GM18499 (cell line): ENCODE data around the gene GRK2.

Experiments used
- ATAC-seq: cut with Tn5 transposase; IDR thresholded peaks from one replicate; pipeline ENCODE4 v1.9.1; 2021; ENCODE audit warnings: moderate number of reproducible peaks; ENCODE audit not compliant: insufficient read depth, unreplicated experiment

Gene GRK2

DNA sequence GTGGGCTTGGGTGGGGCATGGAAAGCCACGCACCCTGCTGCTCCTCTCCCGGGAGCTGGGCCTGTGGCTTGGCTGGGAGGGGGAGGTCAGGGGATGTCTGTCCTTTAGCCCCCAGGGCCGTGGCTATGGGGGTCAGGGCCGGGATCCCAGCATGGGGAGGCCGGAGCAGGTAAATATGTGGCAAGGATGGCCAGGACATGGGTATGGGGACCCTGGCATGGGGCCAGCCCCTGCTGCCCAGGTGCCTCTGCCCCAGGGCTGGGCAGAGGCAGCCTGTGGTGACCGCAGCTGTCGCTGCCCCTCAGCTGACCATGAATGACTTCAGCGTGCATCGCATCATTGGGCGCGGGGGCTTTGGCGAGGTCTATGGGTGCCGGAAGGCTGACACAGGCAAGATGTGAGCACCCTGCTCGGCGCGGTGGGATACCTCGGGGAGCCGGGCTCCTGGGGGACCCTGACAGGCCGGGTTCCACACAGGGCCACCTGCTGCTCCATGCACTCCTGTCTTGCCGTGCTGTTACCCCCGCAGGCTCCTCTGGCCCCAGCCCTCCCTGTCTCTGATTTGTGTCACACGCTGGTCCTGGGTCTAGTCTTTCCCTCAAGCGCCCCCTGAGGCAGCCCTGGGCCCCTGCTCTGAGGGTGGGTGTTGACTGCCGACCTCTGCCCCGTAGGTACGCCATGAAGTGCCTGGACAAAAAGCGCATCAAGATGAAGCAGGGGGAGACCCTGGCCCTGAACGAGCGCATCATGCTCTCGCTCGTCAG is 14.7 kb downstream of the GRK2 start:
- ATAC-seq = no peak

DNA sequence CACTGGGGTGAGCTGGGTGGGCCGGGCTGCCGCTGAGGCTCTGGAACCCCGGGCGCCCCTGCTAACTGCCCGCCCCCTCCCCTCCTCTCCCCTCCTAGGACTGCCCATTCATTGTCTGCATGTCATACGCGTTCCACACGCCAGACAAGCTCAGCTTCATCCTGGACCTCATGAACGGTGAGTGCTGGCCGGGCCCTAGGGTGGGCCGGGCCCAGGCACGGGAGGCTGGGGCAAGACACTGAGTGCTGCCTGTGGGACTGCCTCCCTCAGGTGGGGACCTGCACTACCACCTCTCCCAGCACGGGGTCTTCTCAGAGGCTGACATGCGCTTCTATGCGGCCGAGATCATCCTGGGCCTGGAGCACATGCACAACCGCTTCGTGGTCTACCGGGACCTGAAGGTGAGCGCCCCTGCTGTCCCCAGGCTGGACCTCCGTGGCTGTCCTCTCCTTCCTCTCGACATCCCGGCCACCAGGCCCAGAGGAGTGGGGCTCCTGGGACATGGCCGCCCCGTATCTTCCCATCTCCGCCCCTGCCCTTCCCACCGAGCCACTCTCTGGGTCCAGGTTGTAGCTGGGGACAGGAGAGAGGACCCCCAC is 15.4 kb downstream of the GRK2 start:
- ATAC-seq = no peak

DNA sequence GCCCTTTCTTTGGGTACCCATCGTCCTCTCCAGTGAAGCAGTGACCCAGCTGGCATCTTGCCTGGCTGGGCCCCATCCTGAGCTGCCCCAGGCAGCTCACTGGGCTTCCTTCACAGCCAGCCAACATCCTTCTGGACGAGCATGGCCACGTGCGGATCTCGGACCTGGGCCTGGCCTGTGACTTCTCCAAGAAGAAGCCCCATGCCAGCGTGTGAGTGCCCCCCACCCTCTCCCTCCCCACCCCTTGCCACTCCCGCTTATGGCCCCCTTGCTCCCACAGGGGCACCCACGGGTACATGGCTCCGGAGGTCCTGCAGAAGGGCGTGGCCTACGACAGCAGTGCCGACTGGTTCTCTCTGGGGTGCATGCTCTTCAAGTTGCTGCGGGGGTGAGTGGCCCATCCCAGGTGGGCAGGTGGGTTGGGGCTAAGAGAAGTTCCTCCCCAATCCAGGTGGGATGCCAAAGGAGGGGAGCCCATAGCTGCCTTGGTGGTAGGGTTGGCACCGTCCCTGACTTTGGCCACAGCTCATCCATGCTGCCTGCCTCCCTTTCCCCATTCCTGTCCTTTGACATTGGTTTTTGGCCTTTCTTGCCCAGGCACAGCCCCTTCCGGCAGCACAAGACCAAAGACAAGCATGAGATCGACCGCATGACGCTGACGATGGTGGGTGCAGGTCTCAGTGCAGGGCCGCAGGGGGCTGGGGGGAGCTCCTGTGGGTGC is 16.0 kb downstream of the GRK2 start:
- ATAC-seq = no peak

DNA sequence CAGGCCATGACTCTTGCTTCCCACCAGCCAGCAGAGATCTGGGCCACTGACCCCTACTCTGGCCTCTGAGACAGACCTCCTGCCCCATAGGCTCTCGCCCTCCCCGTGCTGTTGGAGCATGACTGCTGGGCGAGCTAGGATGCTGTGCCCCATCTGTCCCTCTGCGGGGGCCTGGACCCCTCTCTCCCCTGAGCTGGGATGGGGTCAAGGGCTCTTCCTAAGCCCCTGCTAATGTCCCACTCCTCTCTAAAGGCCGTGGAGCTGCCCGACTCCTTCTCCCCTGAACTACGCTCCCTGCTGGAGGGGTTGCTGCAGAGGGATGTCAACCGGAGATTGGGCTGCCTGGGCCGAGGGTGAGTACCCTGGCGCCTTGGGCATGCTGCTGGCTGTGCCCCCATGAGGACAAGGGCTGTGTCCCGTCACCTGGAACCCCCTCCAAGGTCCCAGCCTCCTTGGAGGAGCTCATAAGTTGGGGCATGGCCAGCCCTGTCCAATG is 16.7 kb downstream of the GRK2 start:
- no peak for ATAC-seq

DNA sequence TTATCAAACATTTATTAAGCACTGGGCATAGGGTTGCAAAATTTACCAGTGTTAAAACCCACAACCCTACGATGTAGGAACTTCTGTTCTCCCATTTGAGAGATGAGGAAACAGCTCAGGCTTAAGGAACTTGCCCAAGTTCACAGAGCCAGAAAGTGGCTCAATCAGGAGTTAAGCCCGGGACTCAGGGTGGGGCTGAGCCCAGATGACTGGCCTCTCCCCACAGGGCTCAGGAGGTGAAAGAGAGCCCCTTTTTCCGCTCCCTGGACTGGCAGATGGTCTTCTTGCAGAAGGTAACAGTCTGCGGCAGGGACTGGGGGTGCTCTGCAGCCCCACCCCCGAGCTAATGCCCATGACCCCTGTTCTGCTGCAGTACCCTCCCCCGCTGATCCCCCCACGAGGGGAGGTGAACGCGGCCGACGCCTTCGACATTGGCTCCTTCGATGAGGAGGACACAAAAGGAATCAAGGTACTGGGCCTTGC is 17.2 kb downstream of the GRK2 start:
- no peak for ATAC-seq

DNA sequence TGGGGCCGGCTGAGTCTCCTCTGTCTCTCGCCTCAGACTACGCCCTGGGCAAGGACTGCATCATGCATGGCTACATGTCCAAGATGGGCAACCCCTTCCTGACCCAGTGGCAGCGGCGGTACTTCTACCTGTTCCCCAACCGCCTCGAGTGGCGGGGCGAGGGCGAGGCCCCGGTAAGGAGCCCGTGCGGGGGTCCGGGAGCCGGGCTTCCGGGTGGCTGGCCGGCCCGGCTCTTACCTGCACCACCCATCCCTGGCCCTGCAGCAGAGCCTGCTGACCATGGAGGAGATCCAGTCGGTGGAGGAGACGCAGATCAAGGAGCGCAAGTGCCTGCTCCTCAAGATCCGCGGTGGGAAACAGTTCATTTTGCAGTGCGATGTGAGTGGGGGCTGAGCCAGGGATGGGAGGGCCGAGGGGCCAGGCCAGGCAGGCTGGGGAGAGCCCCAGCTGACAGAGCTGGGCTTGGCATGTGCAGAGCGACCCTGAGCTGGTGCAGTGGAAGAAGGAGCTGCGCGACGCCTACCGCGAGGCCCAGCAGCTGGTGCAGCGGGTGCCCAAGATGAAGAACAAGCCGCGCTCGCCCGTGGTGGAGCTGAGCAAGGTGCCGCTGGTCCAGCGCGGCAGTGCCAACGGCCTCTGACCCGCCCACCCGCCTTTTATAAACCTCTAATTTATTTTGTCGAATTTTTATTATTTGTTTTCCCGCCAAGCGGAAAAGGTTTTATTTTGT is 18.7 kb downstream of the GRK2 start:
- no peak for ATAC-seq

DNA sequence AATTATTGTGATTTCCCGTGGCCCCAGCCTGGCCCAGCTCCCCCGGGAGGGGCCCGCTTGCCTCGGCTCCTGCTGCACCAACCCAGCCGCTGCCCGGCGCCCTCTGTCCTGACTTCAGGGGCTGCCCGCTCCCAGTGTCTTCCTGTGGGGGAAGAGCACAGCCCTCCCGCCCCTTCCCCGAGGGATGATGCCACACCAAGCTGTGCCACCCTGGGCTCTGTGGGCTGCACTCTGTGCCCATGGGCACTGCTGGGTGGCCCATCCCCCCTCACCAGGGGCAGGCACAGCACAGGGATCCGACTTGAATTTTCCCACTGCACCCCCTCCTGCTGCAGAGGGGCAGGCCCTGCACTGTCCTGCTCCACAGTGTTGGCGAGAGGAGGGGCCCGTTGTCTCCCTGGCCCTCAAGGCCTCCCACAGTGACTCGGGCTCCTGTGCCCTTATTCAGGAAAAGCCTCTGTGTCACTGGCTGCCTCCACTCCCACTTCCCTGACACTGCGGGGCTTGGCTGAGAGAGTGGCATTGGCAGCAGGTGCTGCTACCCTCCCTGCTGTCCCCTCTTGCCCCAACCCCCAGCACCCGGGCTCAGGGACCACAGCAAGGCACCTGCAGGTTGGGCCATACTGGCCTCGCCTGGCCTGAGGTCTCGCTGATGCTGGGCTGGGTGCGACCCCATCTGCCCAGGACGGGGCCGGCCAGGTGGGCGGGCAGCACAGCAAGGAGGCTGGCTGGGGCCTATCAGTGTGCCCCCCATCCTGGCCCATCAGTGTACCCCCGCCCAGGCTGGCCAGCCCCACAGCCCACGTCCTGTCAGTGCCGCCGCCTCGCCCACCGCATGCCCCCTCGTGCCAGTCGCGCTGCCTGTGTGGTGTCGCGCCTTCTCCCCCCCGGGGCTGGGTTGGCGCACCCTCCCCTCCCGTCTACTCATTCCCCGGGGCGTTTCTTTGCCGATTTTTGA is 19.5 kb downstream of the GRK2 start:
- no peak for ATAC-seq

DNA sequence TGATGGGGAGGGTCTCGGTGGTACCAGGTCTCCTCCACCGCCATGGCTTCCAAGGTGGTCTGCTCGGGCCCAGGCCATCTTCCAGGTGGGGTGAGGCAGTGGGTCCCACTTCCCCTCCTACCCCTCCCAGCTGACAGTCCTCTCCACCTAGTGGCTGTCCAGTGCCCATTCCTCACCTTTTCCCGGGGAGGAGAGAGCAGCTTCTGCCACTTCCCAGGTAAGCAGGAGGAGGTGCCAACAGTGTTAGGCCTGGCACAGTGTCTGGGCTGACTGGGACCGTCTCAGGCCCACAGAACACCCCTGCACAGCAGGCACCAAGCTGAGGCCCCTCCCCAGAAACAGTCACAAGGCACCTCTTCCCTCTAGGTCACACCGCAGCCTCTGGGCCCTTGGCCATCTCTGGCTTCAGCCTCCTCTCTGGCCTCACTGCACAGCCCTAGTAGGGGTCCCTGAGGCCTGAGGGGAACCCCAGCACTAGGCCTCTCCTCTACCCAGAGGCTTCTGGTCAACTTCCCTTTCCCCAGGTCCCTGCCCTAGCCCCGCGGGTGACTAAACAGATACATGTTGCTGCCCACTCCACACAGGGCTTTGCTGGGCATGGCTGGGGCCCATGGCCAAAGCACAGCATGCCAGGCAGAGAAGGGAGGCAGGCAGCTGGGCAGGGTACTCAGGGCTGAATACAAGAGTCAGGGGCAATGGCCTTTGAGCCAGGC is 20.5 kb downstream of the GRK2 start:
- ATAC-seq = no peak

DNA sequence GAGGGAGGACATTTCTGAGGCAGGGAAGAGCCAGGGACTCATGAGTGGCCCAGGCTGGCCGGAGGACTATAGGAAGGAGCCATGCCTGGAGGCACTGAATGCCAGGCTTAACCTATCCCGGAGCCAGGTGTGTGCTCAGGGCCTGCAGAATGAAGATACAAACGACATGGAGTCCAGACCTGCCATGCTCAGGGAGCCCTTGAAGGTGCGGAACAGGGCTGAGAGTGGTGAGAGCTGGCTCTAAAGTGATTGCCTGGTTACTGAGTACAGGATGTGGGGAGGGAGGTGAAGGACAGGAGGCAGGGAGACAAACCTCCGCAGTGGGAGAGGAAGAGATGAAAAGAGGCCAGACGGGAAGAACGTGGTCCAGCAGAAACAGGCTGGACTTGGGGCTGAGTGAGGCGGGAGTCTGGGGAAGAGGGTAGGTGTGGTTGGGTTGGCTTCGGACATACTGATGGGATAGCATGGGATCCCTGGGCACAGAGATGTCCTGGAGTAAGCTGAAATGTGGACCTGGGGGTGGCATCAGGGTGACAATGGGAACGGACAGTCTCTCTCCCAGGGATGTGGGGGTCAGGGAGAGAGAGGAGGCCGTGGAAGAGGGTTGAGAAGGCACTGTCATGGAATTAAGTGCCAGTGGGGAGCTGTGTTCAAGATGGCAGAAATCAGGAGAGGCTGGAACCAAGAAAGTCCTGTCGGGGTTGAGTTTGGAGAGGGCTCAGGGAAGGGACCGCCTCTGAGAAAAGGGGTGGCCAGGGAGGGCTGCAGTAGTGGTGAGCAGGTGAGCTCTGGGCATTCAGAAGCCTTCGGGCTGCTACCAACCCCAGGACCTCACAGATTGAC is 21.3 kb downstream of the GRK2 start:
- no peak for ATAC-seq

DNA sequence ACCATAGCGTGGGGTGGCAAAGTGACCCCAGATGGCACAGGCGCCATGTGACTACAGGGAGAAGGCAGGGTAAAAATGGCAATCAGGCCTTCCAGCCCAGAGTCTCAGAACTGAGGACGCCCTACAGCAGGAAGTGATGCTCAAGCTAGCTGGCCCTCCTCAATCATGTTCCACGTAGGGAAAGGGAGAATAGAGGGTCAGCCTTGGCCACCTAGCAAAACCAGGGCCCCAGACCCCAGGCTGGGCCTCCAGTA is 21.9 kb downstream of the GRK2 start:
- no peak for ATAC-seq

DNA sequence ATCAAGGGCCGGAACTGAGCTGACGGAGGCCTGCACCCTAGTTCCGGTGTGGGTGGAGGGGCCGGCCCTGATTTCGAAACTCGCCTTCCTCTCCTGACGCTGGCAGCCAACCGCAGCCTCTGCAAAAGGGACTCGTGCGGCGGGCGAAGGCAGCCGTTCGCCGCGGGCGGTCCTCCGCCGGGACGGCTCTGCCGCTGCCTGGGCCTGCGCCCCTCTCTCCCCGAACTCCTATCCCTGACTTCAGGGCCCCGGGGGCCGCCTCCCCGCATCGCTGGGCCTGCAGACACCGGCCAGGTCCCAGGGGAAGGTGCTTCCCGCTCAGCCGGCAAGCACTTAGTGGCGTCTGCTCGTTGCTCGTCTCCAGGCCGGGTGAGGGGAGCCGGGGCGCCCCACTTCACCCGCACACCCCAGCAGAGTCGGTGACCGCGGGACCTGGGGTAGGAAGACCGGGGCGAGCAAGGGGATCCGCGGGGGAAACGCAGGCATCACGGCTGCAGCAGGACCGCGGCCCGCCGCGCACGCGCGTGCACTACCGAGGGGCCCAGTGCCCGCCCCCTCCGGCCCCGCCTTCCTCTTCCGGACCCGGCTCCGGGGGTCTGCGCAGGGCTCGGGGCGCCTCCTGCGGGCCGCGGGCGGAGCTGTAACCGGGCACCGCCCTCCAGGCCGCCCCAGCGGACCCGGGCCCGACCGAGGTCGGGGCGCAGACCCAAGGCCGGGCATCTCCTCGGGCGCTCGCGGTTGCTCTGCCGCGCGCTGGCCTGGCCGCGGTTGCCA is 22.4 kb downstream of the GRK2 start:
- peak; percentile 37 for ATAC-seq

DNA sequence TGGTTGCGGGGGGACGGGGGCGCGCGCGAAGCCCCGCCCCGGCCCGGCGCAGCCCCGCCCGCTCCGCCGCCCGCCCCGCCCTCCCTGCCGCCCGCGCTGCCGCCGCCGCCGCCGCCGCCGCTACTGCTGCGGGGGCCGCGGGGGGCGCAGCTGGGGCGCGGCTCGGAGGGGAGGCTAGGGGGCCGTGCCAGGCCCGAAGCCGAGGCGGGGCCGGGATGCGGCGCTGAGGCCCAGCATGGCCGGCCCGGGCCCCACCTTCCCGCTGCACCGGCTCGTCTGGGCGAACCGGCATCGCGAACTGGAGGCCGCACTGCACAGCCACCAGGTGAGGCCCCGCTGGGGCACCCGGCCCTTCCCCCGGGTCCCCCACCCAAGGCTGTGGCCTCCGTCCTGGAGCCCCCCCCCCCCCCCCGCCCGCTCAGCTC is 23.0 kb downstream of the GRK2 start, which contains the start of gene ANKRD13D:
Gene ANKRD13D, plus strand, starts transcription at position 78 of the 425 bp plus-strand sequence. Its CDS starts 158 bp downstream, at position 236.
- ATAC-seq = no peak

DNA sequence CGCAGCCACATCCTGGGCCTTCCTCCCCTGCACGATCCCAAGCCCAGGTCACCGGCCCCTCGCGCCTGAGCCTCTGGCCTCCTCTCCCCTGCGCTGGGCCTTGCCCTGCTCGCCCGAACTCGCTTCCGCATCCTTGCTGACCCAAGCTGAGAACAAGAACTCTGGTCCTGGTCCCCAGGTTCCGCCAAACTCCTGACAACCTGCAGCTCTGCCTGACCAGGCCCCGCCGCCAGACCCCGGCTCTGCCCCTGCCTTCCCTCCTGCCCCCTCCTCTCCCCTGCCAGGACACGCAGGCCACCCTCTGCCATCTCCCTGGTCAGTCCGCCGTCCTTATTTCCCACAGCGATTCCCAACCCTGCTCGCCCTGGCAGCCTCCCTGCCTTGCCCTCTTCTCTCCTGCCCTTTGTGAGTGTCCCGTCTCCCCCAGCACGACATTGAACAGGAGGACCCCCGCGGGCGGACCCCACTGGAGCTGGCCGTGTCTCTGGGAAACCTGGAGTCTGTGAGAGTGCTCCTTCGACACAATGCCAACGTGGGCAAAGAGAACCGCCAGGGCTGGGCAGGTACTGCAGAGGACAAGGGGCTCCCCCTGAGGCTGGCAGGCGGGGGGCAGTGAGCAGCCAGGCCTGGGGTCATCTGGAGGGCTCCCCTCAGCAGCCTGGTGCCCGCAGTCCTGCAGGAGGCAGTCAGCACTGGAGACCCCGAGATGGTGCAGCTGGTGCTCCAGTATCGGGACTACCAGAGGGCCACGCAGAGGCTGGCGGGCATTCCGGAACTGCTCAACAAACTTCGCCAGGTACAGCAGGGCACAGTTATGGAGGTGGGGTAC is 23.6 kb downstream of the GRK2 start:
- ATAC-seq = no peak

DNA sequence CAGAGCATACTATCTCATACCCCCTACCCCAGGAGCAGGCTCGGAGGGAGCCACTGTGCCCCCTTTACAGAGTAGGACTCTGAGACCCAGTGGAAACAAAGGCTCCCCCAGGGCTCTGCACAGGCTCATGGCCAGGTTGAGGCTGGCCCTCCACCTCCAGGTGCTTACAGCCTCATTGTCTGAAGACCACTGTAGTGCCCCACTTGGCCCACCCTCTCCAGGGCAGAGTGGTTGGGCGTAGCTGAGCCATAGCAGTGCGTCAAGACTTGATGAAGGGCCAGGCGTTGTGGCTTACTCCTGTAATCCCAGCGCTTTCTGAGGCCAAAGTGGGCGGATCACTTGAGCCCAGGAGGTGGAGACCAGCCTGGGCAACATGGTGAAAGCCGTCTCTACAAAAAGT is 24.5 kb downstream of the GRK2 start:
- ATAC-seq = no peak

DNA sequence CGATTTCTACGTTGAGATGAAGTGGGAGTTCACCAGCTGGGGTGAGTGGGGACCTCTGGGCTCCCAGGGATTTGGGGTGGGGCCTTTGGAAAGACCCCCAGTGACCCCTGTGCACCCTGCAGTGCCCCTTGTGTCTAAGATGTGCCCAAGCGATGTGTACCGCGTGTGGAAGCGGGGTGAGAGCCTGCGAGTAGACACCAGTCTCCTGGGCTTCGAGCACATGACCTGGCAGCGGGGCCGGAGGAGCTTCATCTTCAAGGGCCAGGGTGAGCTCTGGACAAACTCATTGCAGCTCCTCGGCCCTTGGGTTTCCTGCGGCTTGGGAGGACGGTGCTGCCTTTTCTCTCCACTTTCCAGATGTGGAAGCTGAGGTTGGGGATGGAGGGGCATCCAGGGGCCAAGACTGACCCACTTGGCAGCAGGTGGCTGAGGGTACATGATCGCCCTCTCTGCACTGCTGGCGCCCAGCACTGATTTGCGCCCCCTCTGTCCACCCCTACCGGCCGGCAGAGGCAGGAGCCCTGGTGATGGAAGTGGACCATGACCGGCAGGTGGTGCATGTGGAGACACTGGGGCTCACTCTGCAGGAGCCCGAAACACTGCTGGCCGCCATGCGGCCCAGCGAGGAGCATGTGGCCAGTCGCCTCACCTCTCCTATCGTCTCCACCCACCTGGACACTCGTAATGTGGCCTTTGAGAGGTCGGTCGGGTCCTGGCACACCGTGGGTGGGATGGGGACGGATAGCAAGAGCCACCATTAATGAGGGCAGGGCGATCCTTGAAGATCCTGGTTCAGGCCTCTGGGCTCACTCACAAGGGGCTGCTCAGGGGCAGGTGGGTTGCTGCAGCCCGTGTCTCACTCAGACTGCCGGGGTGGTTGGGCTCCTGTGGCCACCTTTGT is 25.5 kb downstream of the GRK2 start:
- ATAC-seq = no peak
